ENCODE measurements around the gene TMEM81.

GRCh38 chr1:205128050-205128449 is 43.8 kb upstream of the TMEM81 start:
- TF ChIP-seq CTCF (IDR thresholded peaks at IDR 0.05) = no peak
- TF ChIP-seq ZFX (IDR thresholded peaks at IDR 0.05; ENCODE audit: borderline replicate concordance) = no peak

All from 22Rv1 (cell line).